Muscle of back (tissue), 11 donors: ENCODE measurements around the gene MBOAT1. TPM values are rescaled to one million over a fixed set of nuclear protein-coding genes. Genes with fewer than 3 reads are reported as not detected.
A peak's percentile ranks its signal among the peaks of the same experiment; 100 is the strongest.
"Not testable (repeated sequence)": the region's sequence is repeated elsewhere in the genome, so short reads cannot be mapped to it uniquely, and the experiment has no call there.

Source experiments
- DNase-seq, 3 donors: peaks; one replicate each; pipeline versions ENCODE4 v3.0.0 to v3.0.0-alpha.2; 2013
- polyA plus RNA-seq, 10 donors: library from polyadenylated mRNA; unstranded; fragments of 120-200 nt; gene quantifications; one replicate each; pipeline ENCODE4 v1.2.1, GENCODE V29; 2013; ENCODE audit not compliant: insufficient read length in 10 of 10

MBOAT1 gene
- polyA plus RNA-seq, 10 donors = 3.7 to 5.9 (median 4.2) TPM

DNA sequence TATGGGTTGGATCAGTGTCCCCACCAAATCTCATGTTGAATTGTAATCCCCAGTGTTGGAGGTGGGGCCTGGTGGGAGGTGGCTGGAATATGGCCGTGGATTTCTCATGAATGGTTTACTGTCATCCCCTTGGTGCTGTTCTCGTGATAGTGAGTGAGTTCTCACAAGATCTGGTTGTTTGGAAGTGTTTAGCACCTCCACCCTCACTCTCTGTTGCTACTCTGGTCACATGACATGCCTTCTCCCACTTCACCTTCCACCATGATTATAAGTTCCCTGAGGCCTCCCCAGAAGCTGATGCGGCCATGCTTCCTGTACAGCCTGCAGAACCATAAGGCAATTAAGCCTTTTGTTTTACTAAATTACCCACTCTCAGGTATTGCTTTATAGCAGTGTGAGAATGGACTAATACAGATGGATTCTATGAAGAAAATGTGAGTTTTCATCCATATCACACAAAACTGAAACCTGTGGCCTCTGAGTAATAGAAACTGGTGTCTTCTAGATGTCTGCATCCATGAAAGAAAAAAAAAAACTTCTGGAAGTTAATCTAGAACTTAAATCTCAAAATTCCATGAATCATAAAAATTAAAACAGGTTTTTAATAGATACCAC is 39.3 kb downstream of the MBOAT1 start:
- DNase-seq = no peak

GRCh38 chr6:20170455-20171148 is 41.7 kb downstream of the MBOAT1 start:
- DNase-seq = no peak

GRCh38 chr6:20169786-20170185 is 42.5 kb downstream of the MBOAT1 start:
- peak in 1 of 3 donors; percentile 3 for DNase-seq

DNA sequence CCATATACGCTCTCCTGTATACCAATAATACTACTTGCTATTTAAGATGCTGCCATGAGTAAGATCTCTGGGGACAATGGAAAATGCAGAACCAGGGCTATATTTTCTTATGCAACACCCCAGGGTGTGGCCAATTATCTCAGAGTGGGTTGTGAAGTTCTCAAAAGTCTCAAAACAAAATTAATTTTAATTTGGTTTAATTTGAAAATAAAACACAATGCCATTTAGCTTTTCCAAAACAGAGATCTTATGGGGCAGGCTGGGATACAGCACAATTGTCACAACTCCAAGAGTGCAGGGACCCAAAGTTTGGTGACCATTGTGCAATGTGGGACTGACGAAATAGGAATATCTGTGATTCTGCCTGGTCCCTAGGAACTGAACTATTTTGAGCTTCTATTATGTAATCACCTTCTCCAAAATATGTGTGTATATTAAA is 43.1 kb downstream of the MBOAT1 start:
- peak in 2 of 3 donors; percentile 14 to 16 for DNase-seq

- peak in 1 of 3 donors; percentile 3 for DNase-seq
Observed at GRCh38 chr6:20168690-20169089, 43.6 kb downstream of the MBOAT1 start.

GRCh38 chr6:20167601-20168000 is 44.7 kb downstream of the MBOAT1 start:
- DNase-seq = no peak

DNA sequence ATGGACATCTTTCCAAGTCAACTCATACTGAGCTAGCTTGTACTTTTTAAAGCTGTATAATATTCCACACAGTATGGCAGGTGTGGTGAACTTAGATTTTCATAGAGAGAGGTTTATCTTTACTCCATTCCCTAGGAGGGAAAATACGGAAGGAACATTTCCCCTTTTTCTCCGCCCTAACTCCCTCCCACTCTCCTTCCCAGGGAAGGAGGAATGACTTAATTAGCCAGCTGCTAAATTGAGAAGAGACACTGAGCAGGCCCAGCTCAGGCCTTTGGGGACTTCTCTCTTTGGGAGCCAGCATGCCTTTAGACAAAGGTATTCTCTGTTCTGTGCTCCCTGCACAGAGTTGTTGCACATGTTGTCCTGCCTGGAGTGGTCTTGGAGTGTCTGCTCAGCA is 46.1 kb downstream of the MBOAT1 start:
- DNase-seq = no peak

GRCh38 chr6:20162515-20162914 is 49.8 kb downstream of the MBOAT1 start:
- DNase-seq = no peak

DNA sequence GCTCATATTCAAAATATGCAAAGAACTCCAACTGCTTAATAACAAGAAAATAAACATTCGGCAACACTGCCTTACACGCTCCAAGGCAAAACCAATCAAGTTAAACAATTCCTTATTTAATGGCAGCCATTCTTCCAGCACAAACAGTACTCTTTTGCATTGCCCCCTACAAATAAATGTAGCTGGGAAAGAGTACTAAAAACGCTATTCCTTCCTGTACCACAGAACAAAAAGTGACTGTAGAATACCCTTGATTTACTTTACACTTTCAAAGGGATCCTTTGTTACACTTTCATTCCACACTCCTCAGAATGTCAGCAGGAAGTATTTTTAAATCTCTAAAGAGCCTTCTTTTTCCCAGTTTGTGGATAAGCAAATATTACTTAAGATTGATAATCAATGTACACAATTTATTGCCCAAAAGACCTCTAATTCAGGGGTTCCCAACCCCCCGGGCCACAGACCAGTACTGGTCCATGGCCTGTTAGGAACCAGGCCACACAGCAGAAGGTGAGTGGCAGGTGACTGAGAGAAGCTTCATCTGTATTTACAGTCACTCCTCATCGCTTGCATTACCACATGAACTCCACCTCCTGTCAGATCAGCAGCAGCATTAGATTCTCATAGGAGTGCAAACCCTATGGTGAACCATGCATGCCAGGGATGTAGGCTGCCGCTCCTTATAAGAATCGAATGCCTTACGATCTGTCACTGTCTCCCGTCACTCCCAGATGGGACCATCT is 51.6 kb downstream of the MBOAT1 start:
- DNase-seq = no peak

GRCh38 chr6:20159781-20160540 is 52.3 kb downstream of the MBOAT1 start:
- peak in 1 of 3 donors; percentile 4 for DNase-seq

- DNase-seq = no peak
Observed at GRCh38 chr6:20159098-20159497, 53.2 kb downstream of the MBOAT1 start.

- DNase-seq = no peak
Observed at GRCh38 chr6:20158676-20159075, 53.6 kb downstream of the MBOAT1 start.

GRCh38 chr6:20156824-20157223 is 55.4 kb downstream of the MBOAT1 start:
- no peak for DNase-seq

DNA sequence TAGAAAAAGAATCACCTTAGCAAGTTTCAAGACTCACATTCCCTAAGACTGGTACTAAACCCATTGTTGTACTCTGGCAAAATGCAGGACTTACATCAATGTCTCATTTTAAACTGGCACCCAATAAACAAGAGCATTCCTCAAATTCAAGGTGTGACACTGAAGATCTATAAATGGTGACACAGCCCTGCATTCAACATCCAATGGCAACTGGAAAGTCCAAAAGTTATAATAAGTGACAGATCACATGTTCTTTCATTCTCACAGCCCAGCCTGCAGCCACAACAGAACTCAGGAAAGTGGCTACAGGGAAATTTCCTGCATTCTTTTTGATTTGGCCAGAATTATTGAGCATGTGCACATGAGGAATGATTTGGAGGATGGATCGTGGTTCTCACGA is 57.5 kb downstream of the MBOAT1 start:
- no peak for DNase-seq

DNA sequence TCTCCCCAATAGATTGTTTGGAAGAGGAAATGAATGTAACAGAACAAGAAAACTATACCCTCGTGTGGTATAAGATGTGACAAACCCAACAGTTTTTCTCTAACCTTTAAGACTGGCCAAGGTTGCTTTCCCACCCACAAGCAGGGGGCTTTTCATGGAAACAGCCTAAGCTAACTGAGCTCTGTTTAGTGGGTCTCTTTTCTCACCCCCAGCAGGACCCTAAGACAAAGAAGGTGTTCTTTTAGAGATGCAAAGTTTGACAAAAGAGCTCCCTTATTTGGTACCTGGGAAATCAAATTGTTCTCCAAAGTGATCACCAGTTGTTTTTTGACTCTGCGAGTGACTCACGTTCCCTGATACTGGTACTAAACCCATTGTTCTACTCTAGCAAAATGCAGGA is 59.1 kb downstream of the MBOAT1 start:
- no peak for DNase-seq

- DNase-seq = peak in 1 of 3 donors; percentile 4
Observed at GRCh38 chr6:20148433-20148832, 63.8 kb downstream of the MBOAT1 start.

- DNase-seq = no peak
Observed at GRCh38 chr6:20147469-20147868, 64.8 kb downstream of the MBOAT1 start.

- DNase-seq = not testable (repeated sequence)
Observed at GRCh38 chr6:20146831-20147230, 65.4 kb downstream of the MBOAT1 start.

DNA sequence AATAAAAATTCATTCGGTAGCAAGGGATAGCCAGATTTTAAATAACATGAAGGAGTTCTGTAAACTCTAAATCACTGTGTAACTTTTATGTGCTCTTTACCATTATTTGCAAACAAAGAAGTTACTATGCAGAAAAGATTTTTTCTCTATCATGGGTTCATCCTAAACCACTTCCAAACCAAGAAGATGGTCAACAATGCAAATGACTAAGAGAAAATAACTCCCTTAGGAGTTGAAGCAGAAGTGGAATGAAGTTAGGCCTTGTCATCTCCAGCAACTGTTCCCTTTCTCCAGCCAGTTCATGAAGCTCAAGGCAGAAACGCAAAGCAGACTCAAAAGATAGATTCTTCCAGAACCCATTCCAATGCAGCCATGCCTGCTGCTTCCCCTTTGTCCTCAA is 66.0 kb downstream of the MBOAT1 start:
- no peak for DNase-seq

DNA sequence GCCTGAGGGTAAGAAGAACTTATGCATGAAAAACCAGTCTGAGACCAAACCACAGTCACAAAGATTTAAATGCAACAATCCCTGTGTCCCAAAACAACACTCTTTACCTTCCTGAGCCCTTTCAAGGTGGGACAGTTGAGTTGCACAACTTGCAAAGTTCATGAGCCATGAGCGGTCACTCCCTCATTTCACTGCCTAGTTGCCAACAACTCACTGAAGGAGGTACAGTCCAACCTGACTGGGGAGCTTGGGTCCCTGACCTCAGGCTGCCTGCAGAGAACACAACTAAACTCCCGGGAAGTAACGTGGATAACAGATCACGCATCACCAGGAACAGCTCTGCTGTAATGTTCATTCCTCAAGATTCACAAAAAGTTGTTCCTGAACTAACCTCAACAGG is 69.4 kb downstream of the MBOAT1 start:
- DNase-seq = no peak

- DNase-seq = no peak
Observed at GRCh38 chr6:20141931-20142330, 70.3 kb downstream of the MBOAT1 start.
